HUES48 (cell line): ENCODE data around the gene PHACTR2.

Experiments
- H3K27ac ChIP-seq: one replicate; pipeline ENCODE4 v1.7.0; 2013; ENCODE audit warnings: low read depth, low read length, inconsistent platforms
- H3K27me3 ChIP-seq: 2 replicates; pipeline ENCODE4 v1.6.1; 2013; ENCODE audit warnings: mild to moderate bottlenecking, low read length; ENCODE audit not compliant: control insufficient read depth, insufficient read depth
- H3K36me3 ChIP-seq: 2 replicates; pipeline ENCODE4 v1.6.1; 2013; ENCODE audit warnings: low read length; ENCODE audit not compliant: control insufficient read depth, insufficient read depth
- H3K4me1 ChIP-seq: 2 replicates; pipeline ENCODE4 v1.6.1; 2013; ENCODE audit warnings: mild to moderate bottlenecking, low read length; ENCODE audit not compliant: control insufficient read depth, insufficient read depth
- H3K4me3 ChIP-seq: 2 replicates; pipeline ENCODE4 v1.5.1; 2013; ENCODE audit warnings: mild to moderate bottlenecking, low read depth, low read length
- H3K9ac ChIP-seq: 2 replicates; pipeline ENCODE4 v1.6.1; 2013; ENCODE audit warnings: mild to moderate bottlenecking, low read depth, low read length, moderate library complexity
- H3K9me3 ChIP-seq: 2 replicates; pipeline ENCODE4 v1.6.1; 2013; ENCODE audit warnings: low read length; ENCODE audit not compliant: control insufficient read depth, insufficient read depth

Gene PHACTR2

GRCh38 chr6:143698329-143698728 is 20.6 kb downstream of the PHACTR2 start:
- Histone ChIP-seq H3K9ac (no peak overlapping the region), H3K27ac (no peak overlapping the region), H3K36me3 (no peaks in the 10 kb centered on the region), H3K4me1 (peaks cover 60% of the 10 kb centered on the region), H3K9me3 (no peaks in the 10 kb centered on the region), H3K27me3 (no peaks in the 10 kb centered on the region), H3K4me3 (no peak overlapping the region)

GRCh38 chr6:143698759-143699429 is 21.1 kb downstream of the PHACTR2 start:
- Histone ChIP-seq H3K27ac (no peak overlapping the region), H3K4me1 (peaks cover 55% of the 10 kb centered on the region), H3K4me3 (no peak overlapping the region)

GRCh38 chr6:143699430-143699825 is 21.7 kb downstream of the PHACTR2 start:
- no peaks in the 10 kb centered on the region for H3K36me3 ChIP-seq
- peaks cover 50% of the 10 kb centered on the region for H3K4me1 ChIP-seq
- no peak overlapping the region for H3K4me3 ChIP-seq
- no peak overlapping the region for H3K27ac ChIP-seq
- H3K9me3 ChIP-seq = no peaks in the 10 kb centered on the region
- no peaks in the 10 kb centered on the region for H3K27me3 ChIP-seq
- H3K9ac ChIP-seq = no peak overlapping the region

More at GRCh38 chr6:143698759-143699429, 21.1 kb downstream of the PHACTR2 start:
- Histone ChIP-seq H3K9ac (no peak overlapping the region), H3K9me3 (no peaks in the 10 kb centered on the region), H3K27me3 (no peaks in the 10 kb centered on the region), H3K36me3 (no peaks in the 10 kb centered on the region)

- Histone ChIP-seq H3K36me3 (no peaks in the 10 kb centered on the region), H3K27me3 (no peaks in the 10 kb centered on the region), H3K4me1 (peaks cover 36% of the 10 kb centered on the region), H3K9ac (no peak overlapping the region), H3K4me3 (no peak overlapping the region), H3K9me3 (no peaks in the 10 kb centered on the region), H3K27ac (peak overlapping the region; percentile 11)
Observed at GRCh38 chr6:143700684-143701348, 23.1 kb downstream of the PHACTR2 start.

- Histone ChIP-seq H3K9ac (no peak overlapping the region), H3K27ac (no peak overlapping the region), H3K4me1 (peaks cover 29% of the 10 kb centered on the region), H3K27me3 (no peaks in the 10 kb centered on the region), H3K9me3 (no peaks in the 10 kb centered on the region), H3K4me3 (no peak overlapping the region), H3K36me3 (no peaks in the 10 kb centered on the region)
Observed at GRCh38 chr6:143701349-143702234, 23.8 kb downstream of the PHACTR2 start.

GRCh38 chr6:143705569-143705968 is 27.8 kb downstream of the PHACTR2 start:
- Histone ChIP-seq H3K36me3 (no peaks in the 10 kb centered on the region), H3K27me3 (no peaks in the 10 kb centered on the region), H3K4me3 (no peak overlapping the region), H3K27ac (no peak overlapping the region), H3K9me3 (no peaks in the 10 kb centered on the region), H3K4me1 (peaks cover 5% of the 10 kb centered on the region), H3K9ac (no peak overlapping the region)

- H3K27ac ChIP-seq = no peak overlapping the region
- no peaks in the 10 kb centered on the region for H3K4me1 ChIP-seq
- no peak overlapping the region for H3K4me3 ChIP-seq
- peaks cover 4% of the 10 kb centered on the region; the same call in 1 of the 2 replicates for H3K36me3 ChIP-seq
- no peak overlapping the region for H3K9ac ChIP-seq
- no peaks in the 10 kb centered on the region for H3K27me3 ChIP-seq
- no peaks in the 10 kb centered on the region for H3K9me3 ChIP-seq
Observed at GRCh38 chr6:143707697-143708096, 29.9 kb downstream of the PHACTR2 start.

GRCh38 chr6:143708889-143709288 is 31.1 kb downstream of the PHACTR2 start:
- Histone ChIP-seq H3K4me3 (no peak overlapping the region), H3K27ac (no peak overlapping the region), H3K4me1 (no peaks in the 10 kb centered on the region)

GRCh38 chr6:143711714-143712113 is 33.9 kb downstream of the PHACTR2 start:
- Histone ChIP-seq H3K27ac (no peak overlapping the region), H3K27me3 (no peaks in the 10 kb centered on the region)

More at GRCh38 chr6:143708889-143709288, 31.1 kb downstream of the PHACTR2 start:
- Histone ChIP-seq H3K9me3 (no peaks in the 10 kb centered on the region), H3K36me3 (peaks cover 15% of the 10 kb centered on the region), H3K27me3 (no peaks in the 10 kb centered on the region), H3K9ac (no peak overlapping the region)

GRCh38 chr6:143718472-143718871 is 40.7 kb downstream of the PHACTR2 start:
- Histone ChIP-seq H3K9me3 (no peaks in the 10 kb centered on the region; the same call in 1 of the 2 replicates), H3K36me3 (peaks cover 70% of the 10 kb centered on the region), H3K27me3 (no peaks in the 10 kb centered on the region), H3K27ac (no peak overlapping the region), H3K9ac (no peak overlapping the region), H3K4me3 (no peak overlapping the region), H3K4me1 (no peaks in the 10 kb centered on the region)

More at GRCh38 chr6:143711714-143712113, 33.9 kb downstream of the PHACTR2 start:
- H3K36me3 ChIP-seq = peaks cover 41% of the 10 kb centered on the region
- no peaks in the 10 kb centered on the region for H3K4me1 ChIP-seq
- no peak overlapping the region for H3K9ac ChIP-seq
- H3K4me3 ChIP-seq = no peak overlapping the region
- no peaks in the 10 kb centered on the region for H3K9me3 ChIP-seq
